ENCODE data around the gene TULP1. TPM values are rescaled to one million over a fixed set of nuclear protein-coding genes. Genes with fewer than 3 reads are reported as not detected.

TULP1 gene
- total RNA-seq = not detected
- not detected for polyA plus RNA-seq (ENCODE audit: insufficient read depth, low read depth, low replicate concordance)
- long read RNA-seq, donor 1 = 0 reads
- long read RNA-seq, donor 2 = 0 reads
- long read RNA-seq, donor 3 = 0 reads
- long read RNA-seq, donor 4 = 0 reads
- long read RNA-seq, donor 5 = 0 reads
- long read RNA-seq, donor 6 = 0 reads
- long read RNA-seq, donor 7 = 0 reads
- long read RNA-seq, donor 8 = 0 reads
- long read RNA-seq, donor 9 = 0 reads
- long read RNA-seq, donor 10 = 0 reads

DNA sequence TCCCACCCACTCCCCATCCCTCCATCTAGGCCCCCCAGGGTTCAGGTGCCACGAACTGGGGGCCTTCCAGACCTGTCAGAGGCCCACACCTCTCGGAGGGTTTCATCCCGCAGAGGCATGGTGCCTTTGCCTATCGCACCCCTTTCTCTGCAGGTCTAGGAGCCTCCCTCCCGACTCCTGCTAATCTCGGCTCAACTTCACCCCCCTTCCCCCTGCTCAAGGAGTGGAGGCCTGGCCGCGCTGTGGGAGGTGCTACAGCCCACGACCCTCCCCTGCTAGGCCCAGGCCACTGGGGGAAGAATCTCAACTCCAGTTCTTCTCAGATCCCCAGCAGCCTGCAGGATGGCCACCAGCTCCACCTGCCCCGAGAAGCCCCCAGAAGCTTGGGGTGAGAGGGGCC, at the start of gene TULP1:
TSS of gene TULP1 (minus strand) at position 157 of the 400 bp plus-strand sequence. CDS start at position 119, 38 bp downstream.
- Histone ChIP-seq H3K9me3 (ENCODE audit: control insufficient read depth in 2 of 3, insufficient read depth in 1 of 3, low read length in 3 of 3) (no peaks in the 10 kb centered on the region), H3K27me3 (ENCODE audit: control insufficient read depth, insufficient read depth, low read length) (no peaks in the 10 kb centered on the region), H3K4me1 (ENCODE audit: control insufficient read depth in 2 of 3, insufficient read depth in 2 of 3, low read depth in 1 of 3, low read length in 3 of 3) (no peaks in the 10 kb centered on the region), H3K27ac (ENCODE audit: low read depth in 2 of 2, low read length in 2 of 2) (no peak within 1 kb of the TSS), H3K4me3 (ENCODE audit: low read length in 3 of 3) (no peak within 1 kb of the TSS), H3K9ac (ENCODE audit: low read length in 3 of 3) (no peak within 1 kb of the TSS), H3K36me3 (ENCODE audit: control insufficient read depth in 2 of 3, insufficient read depth in 3 of 3, low read length in 3 of 3) (no peaks in the 10 kb centered on the region)
- intact Hi-C loops (cut with DNase I) = no loop called here
- FAIRE-seq (no peak), DNase-seq (no peak)
- TF ChIP-seq, protein P1, sequence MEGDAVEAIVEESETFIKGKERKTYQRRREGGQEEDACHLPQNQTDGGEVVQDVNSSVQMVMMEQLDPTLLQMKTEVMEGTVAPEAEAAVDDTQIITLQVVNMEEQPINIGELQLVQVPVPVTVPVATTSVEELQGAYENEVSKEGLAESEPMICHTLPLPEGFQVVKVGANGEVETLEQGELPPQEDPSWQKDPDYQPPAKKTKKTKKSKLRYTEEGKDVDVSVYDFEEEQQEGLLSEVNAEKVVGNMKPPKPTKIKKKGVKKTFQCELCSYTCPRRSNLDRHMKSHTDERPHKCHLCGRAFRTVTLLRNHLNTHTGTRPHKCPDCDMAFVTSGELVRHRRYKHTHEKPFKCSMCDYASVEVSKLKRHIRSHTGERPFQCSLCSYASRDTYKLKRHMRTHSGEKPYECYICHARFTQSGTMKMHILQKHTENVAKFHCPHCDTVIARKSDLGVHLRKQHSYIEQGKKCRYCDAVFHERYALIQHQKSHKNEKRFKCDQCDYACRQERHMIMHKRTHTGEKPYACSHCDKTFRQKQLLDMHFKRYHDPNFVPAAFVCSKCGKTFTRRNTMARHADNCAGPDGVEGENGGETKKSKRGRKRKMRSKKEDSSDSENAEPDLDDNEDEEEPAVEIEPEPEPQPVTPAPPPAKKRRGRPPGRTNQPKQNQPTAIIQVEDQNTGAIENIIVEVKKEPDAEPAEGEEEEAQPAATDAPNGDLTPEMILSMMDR (IDR thresholded peaks at IDR 0.05; ENCODE audit: borderline replicate concordance, extremely low read depth, insufficient read depth) = no peak

DNA sequence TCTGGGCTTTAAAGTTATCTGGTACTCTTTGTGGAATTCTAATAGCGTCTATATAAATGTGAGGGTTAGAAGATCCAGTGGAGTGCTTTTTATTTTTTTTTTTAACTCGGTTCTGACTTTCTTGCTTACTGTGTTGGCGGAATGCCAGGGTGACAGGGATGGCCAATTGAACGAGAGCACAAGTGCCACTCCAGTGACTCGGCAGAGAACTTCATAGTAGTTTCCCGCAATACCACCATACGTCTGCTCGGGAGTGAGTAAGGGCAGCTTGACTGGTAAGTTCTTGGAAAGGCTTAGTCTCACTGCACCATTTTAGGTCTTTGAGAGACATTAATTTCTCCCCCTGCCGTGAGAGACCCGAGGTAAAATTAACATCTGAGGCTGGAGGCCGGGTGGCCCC, 49.4 kb upstream of the TULP1 start:
- H3K36me3 ChIP-seq (ENCODE audit: control insufficient read depth in 2 of 3, insufficient read depth in 3 of 3, low read length in 3 of 3) = no peaks in the 10 kb centered on the region
- DNase-seq (peak in 3 of 5 donors; percentile 25 to 65 (median 49)), FAIRE-seq (no peak)
- TF ChIP-seq, protein P1 (IDR thresholded peaks at IDR 0.05; ENCODE audit: borderline replicate concordance, extremely low read depth, insufficient read depth) = no peak
- H3K9ac ChIP-seq (ENCODE audit: low read length in 3 of 3) = no peak overlapping the region
- intact Hi-C loops (cut with DNase I) = no loop called here
- H3K4me1 ChIP-seq (ENCODE audit: control insufficient read depth in 2 of 3, insufficient read depth in 2 of 3, low read depth in 1 of 3, low read length in 3 of 3) = no peaks in the 10 kb centered on the region
- H3K9me3 ChIP-seq (ENCODE audit: control insufficient read depth in 2 of 3, insufficient read depth in 1 of 3, low read length in 3 of 3) = no peaks in the 10 kb centered on the region
- no peak overlapping the region for H3K27ac ChIP-seq (ENCODE audit: low read depth in 2 of 2, low read length in 2 of 2)
- H3K4me3 ChIP-seq (ENCODE audit: low read length in 3 of 3) = no peak overlapping the region
- no peaks in the 10 kb centered on the region for H3K27me3 ChIP-seq (ENCODE audit: control insufficient read depth, insufficient read depth, low read length)

DNA sequence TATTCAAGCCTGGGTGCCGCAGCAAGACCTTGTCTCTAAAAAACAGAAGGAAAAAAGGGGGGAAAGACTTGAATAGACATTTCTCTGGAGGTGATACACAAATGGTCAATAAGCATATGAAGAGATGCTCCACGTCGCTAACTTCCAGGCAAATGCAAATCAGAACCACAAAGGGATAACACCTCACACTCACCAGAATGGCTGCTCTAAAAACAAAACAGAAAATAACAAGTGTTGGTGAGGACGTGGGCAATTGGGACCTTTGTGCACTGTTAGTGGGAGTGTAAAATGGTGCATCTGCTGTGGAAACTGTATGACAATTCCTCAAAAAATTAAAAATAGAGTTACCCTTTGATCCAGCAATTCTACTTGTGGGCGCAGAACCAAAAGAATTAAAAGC, 48.4 kb upstream of the TULP1 start:
- DNase-seq = no peak
- Histone ChIP-seq H3K4me1 (ENCODE audit: control insufficient read depth in 2 of 3, insufficient read depth in 2 of 3, low read depth in 1 of 3, low read length in 3 of 3) (no peaks in the 10 kb centered on the region), H3K4me3 (ENCODE audit: low read length in 3 of 3) (no peak overlapping the region), H3K27ac (ENCODE audit: low read depth in 2 of 2, low read length in 2 of 2) (no peak overlapping the region), H3K36me3 (ENCODE audit: control insufficient read depth in 2 of 3, insufficient read depth in 3 of 3, low read length in 3 of 3) (no peaks in the 10 kb centered on the region), H3K27me3 (ENCODE audit: control insufficient read depth, insufficient read depth, low read length) (no peaks in the 10 kb centered on the region), H3K9ac (ENCODE audit: low read length in 3 of 3) (no peak overlapping the region), H3K9me3 (ENCODE audit: control insufficient read depth in 2 of 3, insufficient read depth in 1 of 3, low read length in 3 of 3) (no peaks in the 10 kb centered on the region)
- FAIRE-seq = no peak
- TF ChIP-seq, protein P1 (IDR thresholded peaks at IDR 0.05; ENCODE audit: borderline replicate concordance, extremely low read depth, insufficient read depth) = no peak
- intact Hi-C loops (cut with DNase I) = no loop called here

DNA sequence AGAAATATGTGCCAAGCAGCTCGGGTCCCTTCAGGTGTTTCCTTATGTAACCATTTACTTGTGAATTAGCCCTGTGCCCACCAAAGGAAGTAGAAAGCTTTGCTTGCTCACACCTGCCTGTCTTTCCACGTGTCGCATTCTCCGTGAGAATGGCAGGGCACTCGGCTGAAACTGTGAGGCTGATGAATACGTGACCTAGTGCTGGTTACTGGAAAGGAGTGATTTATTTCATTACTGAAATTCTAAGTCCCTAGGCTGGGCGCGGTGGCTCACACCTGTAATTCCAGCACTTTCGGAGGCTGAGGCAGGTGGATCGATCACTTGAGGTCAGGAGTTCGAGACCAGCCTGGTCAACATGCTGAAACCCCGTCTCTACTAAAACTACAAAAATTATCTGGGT, 45.9 kb upstream of the TULP1 start:
- no peaks in the 10 kb centered on the region for H3K9me3 ChIP-seq (ENCODE audit: control insufficient read depth in 2 of 3, insufficient read depth in 1 of 3, low read length in 3 of 3)
- DNase-seq (peak in 3 of 5 donors; percentile 53 to 65 (median 55)), FAIRE-seq (no peak)
- no peaks in the 10 kb centered on the region for H3K4me1 ChIP-seq (ENCODE audit: control insufficient read depth in 2 of 3, insufficient read depth in 2 of 3, low read depth in 1 of 3, low read length in 3 of 3)
- H3K4me3 ChIP-seq (ENCODE audit: low read length in 3 of 3) = no peak overlapping the region
- no peaks in the 10 kb centered on the region for H3K27me3 ChIP-seq (ENCODE audit: control insufficient read depth, insufficient read depth, low read length)
- intact Hi-C loops (cut with DNase I) = no loop called here
- no peaks in the 10 kb centered on the region for H3K36me3 ChIP-seq (ENCODE audit: control insufficient read depth in 2 of 3, insufficient read depth in 3 of 3, low read length in 3 of 3)
- H3K27ac ChIP-seq (ENCODE audit: low read depth in 2 of 2, low read length in 2 of 2) = no peak overlapping the region
- H3K9ac ChIP-seq (ENCODE audit: low read length in 3 of 3) = no peak overlapping the region
- TF ChIP-seq, protein P1 (IDR thresholded peaks at IDR 0.05; ENCODE audit: borderline replicate concordance, extremely low read depth, insufficient read depth) = no peak
